Right lobe of liver (tissue), 6 donors: Measurements from ENCODE around the gene RFX3. TPM values are rescaled to one million over a fixed set of nuclear protein-coding genes. Genes with fewer than 3 reads are reported as not detected.

Source experiments
- ATAC-seq, 4 donors: fragments of 200-7000 bp; cut with Tn5 transposase; one replicate each; pipeline ENCODE4 v1.9.1; 2020; ENCODE audit warnings: mild to moderate bottlenecking in 4 of 4, moderate library complexity in 4 of 4
- DNase-seq, 3 donors: peaks; one replicate each; pipeline ENCODE4 v3.0.0-alpha.2; 2020
- H3K27ac ChIP-seq, 3 donors: fragments of 200-600 bp; one replicate each; pipeline ENCODE4 v1.8.0; 2022
- H3K27me3 ChIP-seq, 2 donors: fragments of 200-600 bp; one replicate each; pipeline ENCODE4 v1.8.0; 2022
- H3K36me3 ChIP-seq, 4 donors: fragments of 200-600 bp; sonication (generic) in 1 of 4; one replicate each; pipeline versions ENCODE4 v1.5.1 to v1.8.0; 2017 to 2022; ENCODE audit warnings: control low read depth in 1 of 4
- H3K4me1 ChIP-seq, 4 donors: fragments of 200-600 bp; sonication (generic) in 1 of 4; one replicate each; pipeline versions ENCODE4 v1.5.1 to v1.8.0; 2017 to 2022; ENCODE audit warnings: control low read depth in 1 of 4
- H3K4me3 ChIP-seq, 3 donors: fragments of 200-600 bp; one replicate each; pipeline ENCODE4 v1.8.0; 2022
- H3K9me3 ChIP-seq, 4 donors: fragments of 200-600 bp; sonication (generic) in 1 of 4; one replicate each; pipeline versions ENCODE4 v1.5.1 to v1.8.0; 2017 to 2022; ENCODE audit warnings: control low read depth in 1 of 4
- POLR2A ChIP-seq: fragments of 450-650 bp; IDR thresholded peaks from one replicate; pipeline ENCODE4 v1.6.1; 2017; ENCODE audit warnings: antibody characterized with exemption, mild to moderate bottlenecking
- WGBS: methylation state at CpG from one replicate; pipeline ENCODE4 v1.1.6; 2018; ENCODE audit warnings: low coverage, low lambda C conversion rate; ENCODE audit not compliant: insufficient coverage; ENCODE audit errors: missing lambda C conversion rate; 5-methylcytosine and 5-hydroxymethylcytosine counted together
- intact Hi-C, 2 donors: fragments of 100-400 bp; cut with DNase I; formaldehyde crosslinking; loops; one replicate each; pipeline versions ENCODE4 v1.11.2 to v1.14.1; 2022
- total RNA-seq, 6 experiments: library from RNA; depleted of rRNA in 2 of 6; stranded (reverse); fragments of >200 nt in 2 of 6; fragmentation: NEBNext Ultra II Directional in 3 of 6; extraction: Animal tissue kit (Norgen Biotek cat#: 25700) in 3 of 6; gene quantifications; one replicate each; pipeline versions ENCODE4 v1.1.0 to v1.2.4, GENCODE V29; 2016 to 2023
- TF ChIP-seq, protein P1 (sequence below), 4 donors: fragments of 200-600 bp in 3 of 4; fragments of 450-650 bp in 1 of 4; IDR thresholded peaks; one replicate each; pipeline versions ENCODE4 v1.5.1 to v1.8.0; 2016 to 2022; ENCODE audit warnings: antibody characterized with exemption in 4 of 4, mild to moderate bottlenecking in 2 of 4
- donor health status: DM: no; HTN: yes; CAD: no.
- donor health status: DM: no; HTN: no; CAD: no.
- donor health status: DM: no; HTN: no; CAD: no.
- donor health status: DM: no; HTN: yes; CAD: no.
- donor health status: DM: no; HTN: yes; CAD: no.

RFX3 gene
- total RNA-seq, 6 experiments from 2014 or later = 1.4 to 2.5 (median 1.8) TPM

DNA sequence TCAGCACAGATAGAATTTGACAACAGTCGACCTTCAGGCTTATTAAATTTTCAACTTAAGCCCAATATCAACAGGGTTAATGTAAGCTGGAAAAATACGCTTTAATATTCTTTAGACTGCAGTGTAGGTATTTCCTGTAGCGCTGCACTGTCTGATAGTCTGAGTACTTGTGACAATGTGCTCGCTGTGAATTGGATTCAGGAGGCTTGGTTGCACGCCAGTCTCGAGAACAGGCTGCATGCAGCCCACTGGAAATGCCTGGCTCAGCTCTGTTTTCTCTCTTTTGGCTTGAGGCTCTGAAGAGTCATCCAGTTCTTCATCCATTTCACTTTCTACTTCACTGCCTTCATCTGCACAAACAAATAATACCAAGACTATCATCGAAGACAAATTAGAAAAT lies 300.9 kb downstream of the RFX3 start:
- ATAC-seq (no peak), DNase-seq (no peak)
- TF ChIP-seq, protein P1, sequence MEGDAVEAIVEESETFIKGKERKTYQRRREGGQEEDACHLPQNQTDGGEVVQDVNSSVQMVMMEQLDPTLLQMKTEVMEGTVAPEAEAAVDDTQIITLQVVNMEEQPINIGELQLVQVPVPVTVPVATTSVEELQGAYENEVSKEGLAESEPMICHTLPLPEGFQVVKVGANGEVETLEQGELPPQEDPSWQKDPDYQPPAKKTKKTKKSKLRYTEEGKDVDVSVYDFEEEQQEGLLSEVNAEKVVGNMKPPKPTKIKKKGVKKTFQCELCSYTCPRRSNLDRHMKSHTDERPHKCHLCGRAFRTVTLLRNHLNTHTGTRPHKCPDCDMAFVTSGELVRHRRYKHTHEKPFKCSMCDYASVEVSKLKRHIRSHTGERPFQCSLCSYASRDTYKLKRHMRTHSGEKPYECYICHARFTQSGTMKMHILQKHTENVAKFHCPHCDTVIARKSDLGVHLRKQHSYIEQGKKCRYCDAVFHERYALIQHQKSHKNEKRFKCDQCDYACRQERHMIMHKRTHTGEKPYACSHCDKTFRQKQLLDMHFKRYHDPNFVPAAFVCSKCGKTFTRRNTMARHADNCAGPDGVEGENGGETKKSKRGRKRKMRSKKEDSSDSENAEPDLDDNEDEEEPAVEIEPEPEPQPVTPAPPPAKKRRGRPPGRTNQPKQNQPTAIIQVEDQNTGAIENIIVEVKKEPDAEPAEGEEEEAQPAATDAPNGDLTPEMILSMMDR (IDR thresholded peaks at IDR 0.05) = no peak
- TF ChIP-seq POLR2A = no peak
- Histone ChIP-seq H3K27ac (no peak overlapping the region), H3K4me3 (no peak overlapping the region), H3K4me1 (no peaks in the 10 kb centered on the region), H3K27me3 (no peaks in the 10 kb centered on the region), H3K36me3 (no peaks in the 10 kb centered on the region), H3K9me3 (no peaks in the 10 kb centered on the region)
- intact Hi-C loops = no loop called here
- 73% methylated on average over 4 of the region's 7 CpGs for WGBS

DNA sequence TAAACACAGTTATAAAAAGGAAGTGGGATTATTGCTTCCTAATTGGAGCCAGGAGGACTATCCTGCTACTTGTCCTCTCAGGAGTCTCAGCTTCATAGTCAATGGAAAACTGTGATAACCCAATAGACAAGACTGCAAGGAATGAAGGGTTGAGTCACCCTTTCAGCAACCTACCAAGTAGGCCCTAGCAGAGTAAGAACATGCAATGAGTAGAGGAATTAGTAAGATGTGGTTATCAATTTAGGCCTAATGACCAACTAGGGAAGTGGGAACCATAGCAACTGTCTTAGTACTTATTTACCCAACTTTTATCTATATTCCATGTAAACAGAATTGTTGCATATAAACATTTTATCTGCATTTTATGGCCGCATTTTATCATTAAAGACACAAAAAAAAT lies 310.1 kb downstream of the RFX3 start:
- 21% methylated on average over 1 of the region's 1 CpG for WGBS
- H3K27me3 ChIP-seq = no peaks in the 10 kb centered on the region
- no peak for ATAC-seq
- intact Hi-C loops = no loop called here
- H3K36me3 ChIP-seq = no peaks in the 10 kb centered on the region
- no peak for DNase-seq
- no peak overlapping the region for H3K27ac ChIP-seq
- no peak overlapping the region for H3K4me3 ChIP-seq
- TF ChIP-seq, protein P1 (IDR thresholded peaks at IDR 0.05) = no peak
- TF ChIP-seq POLR2A = no peak
- no peaks in the 10 kb centered on the region for H3K4me1 ChIP-seq
- H3K9me3 ChIP-seq = no peaks in the 10 kb centered on the region

DNA sequence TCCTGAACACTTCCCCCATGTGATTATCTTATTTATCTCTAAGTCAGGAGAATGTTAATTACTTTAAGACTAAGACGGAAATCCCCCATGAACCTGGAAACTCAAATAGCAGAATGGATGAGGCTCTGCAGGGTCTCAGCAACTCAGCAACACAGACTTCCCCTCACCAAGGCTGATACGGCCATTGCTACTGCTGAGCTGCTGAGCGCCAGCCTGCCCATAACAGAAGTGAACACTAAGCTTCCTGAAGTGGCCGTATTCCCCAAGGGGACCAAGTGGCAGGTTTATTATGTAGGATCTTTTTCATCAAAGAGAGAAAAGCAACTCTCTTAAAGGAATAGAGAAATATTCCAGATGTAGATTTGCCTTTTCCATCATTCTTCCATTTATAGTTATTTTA lies 311.1 kb downstream of the RFX3 start:
- intact Hi-C loops = no loop called here
- DNase-seq (no peak), ATAC-seq (no peak)
- no peak for TF ChIP-seq POLR2A
- TF ChIP-seq, protein P1 (IDR thresholded peaks at IDR 0.05) = no peak
- no peaks in the 10 kb centered on the region for H3K27me3 ChIP-seq
- no peaks in the 10 kb centered on the region for H3K9me3 ChIP-seq
- H3K4me3 ChIP-seq = no peak overlapping the region
- H3K4me1 ChIP-seq = no peaks in the 10 kb centered on the region
- H3K27ac ChIP-seq = no peak overlapping the region
- H3K36me3 ChIP-seq = no peaks in the 10 kb centered on the region
- WGBS = 48% methylated on average over 4 of the region's 4 CpGs

DNA sequence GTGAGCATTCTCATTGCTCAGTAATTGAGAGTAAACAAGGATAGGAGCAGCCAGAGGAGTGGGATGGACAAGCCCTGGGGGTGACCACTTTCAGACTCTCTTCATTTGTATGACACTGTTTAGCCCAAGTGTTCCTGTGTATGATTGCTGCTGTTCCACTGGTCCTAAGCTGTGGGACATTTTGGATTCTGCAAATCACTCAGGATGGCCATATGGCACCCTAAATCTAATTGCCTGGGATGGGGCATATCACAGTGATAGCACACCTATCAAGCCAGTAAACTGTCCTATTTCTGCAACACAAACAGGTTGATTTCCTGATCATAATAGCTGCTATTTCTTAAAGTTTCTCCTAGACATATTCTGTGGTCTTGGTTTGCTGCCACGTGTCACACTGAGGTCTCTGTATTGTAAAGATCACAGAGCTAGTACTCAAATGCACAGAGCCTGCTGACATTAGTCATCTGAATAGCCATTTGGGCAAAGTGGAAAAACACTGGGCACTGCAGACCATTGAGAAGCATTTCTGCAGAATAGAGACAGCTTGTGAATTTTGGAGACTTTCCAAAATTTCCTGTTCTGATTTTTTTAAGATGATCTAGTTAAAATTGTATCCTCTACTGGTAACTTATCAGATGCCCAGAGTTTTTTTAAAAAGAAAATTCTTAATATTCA lies 320.2 kb downstream of the RFX3 start:
- ATAC-seq = no peak
- no peaks in the 10 kb centered on the region for H3K9me3 ChIP-seq
- no peaks in the 10 kb centered on the region for H3K4me1 ChIP-seq
- H3K27me3 ChIP-seq = no peaks in the 10 kb centered on the region
- H3K4me3 ChIP-seq = no peak overlapping the region
- no peaks in the 10 kb centered on the region for H3K36me3 ChIP-seq
- H3K27ac ChIP-seq = no peak overlapping the region
- 54% methylated on average over 1 of the region's 1 CpG for WGBS
- DNase-seq = no peak
- intact Hi-C loops = no loop called here
- TF ChIP-seq, protein P1 (IDR thresholded peaks at IDR 0.05) = no peak
- TF ChIP-seq POLR2A = no peak
